ENCODE results near the gene MS4A8. TPM values are rescaled to one million over a fixed set of nuclear protein-coding genes. Genes with fewer than 3 reads are reported as not detected.
A peak's percentile ranks its signal among the peaks of the same experiment; 100 is the strongest.

The MS4A8 gene
- total and polyA plus RNA-seq, 10 of the 15 experiments (the other 5 are each of a cell fraction or from before 2014, with no cell fraction given): 0.04 TPM; not detected in 9

DNA sequence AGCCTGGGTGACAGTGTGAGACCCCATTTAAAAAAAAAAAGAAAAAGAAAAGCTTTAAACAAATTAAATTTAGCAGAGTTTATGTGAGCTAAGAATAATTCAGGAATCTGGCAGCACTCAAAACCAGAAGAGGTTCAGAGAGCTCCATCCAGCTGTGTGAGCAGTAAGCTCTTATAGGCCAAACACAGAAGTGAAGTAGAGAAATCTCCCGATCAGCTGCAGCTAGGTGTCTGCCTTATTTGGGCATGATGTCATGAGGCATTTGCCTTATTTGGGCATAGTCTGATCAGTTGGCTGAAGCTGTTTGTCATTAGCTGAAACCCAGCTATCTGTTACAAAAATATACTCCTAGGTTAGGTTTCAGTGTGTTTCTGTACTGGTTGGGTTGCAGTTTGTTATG, 65.5 kb downstream of the MS4A8 start (continued):
- TF ChIP-seq SMAD5 (IDR thresholded peaks at IDR 0.05; ENCODE audit: low read depth) (no peak), FOS (IDR thresholded peaks at IDR 0.05; ENCODE audit: borderline replicate concordance, extremely low read depth, insufficient read length) (no peak), IRF4 (IDR thresholded peaks at IDR 0.05; ENCODE audit: low read depth, low read length) (peak; percentile 35; the same call in 1 of the 2 replicates), SP1 (IDR thresholded peaks at IDR 0.05; ENCODE audit: low read depth, low read length) (no peak), NR2C2 (IDR thresholded peaks at IDR 0.05; ENCODE audit: borderline replicate concordance, control insufficient read depth, insufficient read length, low read depth) (no peak), ASH2L (IDR thresholded peaks at IDR 0.05; ENCODE audit: borderline replicate concordance, low read depth) (no peak), FOXM1 (IDR thresholded peaks at IDR 0.05; ENCODE audit: low read depth, low read length) (no peak; the same call in 1 of the 2 replicates), POLR2AphosphoS5 (IDR thresholded peaks at IDR 0.05; ENCODE audit: low read length) (peak; percentile 54), CREB1 (IDR thresholded peaks at IDR 0.05; ENCODE audit: low read depth) (peak; percentile 59), TCF7 (IDR thresholded peaks at IDR 0.05; ENCODE audit: borderline replicate concordance) (no peak), TCF12 (IDR thresholded peaks at IDR 0.05; ENCODE audit: low read depth, low read length) (peak; percentile 69; the same call in 1 of the 2 replicates), ESRRA (IDR thresholded peaks at IDR 0.05; ENCODE audit: low read length) (no peak), IKZF1 (conservative IDR thresholded peaks at IDR 0.05) (no peak), SRF (IDR thresholded peaks at IDR 0.05; ENCODE audit: low read depth in 2 of 2, low read length in 2 of 2) (peak; percentile 99 to 100), TARDBP (IDR thresholded peaks at IDR 0.05; ENCODE audit: borderline replicate concordance) (no peak), CREM (IDR thresholded peaks at IDR 0.05; ENCODE audit: low read depth) (peak; percentile 51; the same call in 1 of the 2 replicates)
- TF ChIP-seq, protein P1, sequence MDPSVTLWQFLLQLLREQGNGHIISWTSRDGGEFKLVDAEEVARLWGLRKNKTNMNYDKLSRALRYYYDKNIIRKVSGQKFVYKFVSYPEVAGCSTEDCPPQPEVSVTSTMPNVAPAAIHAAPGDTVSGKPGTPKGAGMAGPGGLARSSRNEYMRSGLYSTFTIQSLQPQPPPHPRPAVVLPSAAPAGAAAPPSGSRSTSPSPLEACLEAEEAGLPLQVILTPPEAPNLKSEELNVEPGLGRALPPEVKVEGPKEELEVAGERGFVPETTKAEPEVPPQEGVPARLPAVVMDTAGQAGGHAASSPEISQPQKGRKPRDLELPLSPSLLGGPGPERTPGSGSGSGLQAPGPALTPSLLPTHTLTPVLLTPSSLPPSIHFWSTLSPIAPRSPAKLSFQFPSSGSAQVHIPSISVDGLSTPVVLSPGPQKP (IDR thresholded peaks at IDR 0.05; ENCODE audit: low read depth, low read length): peak; percentile 67
- TF ChIP-seq, protein P2, sequence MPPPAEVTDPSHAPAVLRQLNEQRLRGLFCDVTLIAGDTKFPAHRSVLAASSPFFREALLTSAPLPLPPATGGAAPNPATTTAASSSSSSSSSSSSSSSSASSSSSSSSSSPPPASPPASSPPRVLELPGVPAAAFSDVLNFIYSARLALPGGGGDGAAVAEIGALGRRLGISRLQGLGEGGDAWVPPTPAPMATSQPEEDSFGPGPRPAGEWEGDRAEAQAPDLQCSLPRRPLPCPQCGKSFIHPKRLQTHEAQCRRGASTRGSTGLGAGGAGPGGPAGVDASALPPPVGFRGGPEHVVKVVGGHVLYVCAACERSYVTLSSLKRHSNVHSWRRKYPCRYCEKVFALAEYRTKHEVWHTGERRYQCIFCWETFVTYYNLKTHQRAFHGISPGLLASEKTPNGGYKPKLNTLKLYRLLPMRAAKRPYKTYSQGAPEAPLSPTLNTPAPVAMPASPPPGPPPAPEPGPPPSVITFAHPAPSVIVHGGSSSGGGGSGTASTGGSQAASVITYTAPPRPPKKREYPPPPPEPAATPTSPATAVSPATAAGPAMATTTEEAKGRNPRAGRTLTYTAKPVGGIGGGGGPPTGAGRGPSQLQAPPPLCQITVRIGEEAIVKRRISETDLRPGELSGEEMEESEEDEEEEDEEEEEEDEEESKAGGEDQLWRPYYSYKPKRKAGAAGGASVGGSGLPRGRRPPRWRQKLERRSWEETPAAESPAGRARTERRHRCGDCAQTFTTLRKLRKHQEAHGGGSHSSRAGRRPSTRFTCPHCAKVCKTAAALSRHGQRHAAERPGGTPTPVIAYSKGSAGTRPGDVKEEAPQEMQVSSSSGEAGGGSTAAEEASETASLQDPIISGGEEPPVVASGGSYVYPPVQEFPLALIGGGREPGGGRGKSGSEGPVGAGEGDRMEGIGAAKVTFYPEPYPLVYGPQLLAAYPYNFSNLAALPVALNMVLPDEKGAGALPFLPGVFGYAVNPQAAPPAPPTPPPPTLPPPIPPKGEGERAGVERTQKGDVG (CRISPR knock-in tag; IDR thresholded peaks at IDR 0.05): no peak
- TF ChIP-seq, protein P3, sequence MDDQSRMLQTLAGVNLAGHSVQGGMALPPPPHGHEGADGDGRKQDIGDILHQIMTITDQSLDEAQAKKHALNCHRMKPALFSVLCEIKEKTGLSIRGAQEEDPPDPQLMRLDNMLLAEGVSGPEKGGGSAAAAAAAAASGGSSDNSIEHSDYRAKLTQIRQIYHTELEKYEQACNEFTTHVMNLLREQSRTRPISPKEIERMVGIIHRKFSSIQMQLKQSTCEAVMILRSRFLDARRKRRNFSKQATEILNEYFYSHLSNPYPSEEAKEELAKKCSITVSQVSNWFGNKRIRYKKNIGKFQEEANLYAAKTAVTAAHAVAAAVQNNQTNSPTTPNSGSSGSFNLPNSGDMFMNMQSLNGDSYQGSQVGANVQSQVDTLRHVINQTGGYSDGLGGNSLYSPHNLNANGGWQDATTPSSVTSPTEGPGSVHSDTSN (IDR thresholded peaks at IDR 0.05; ENCODE audit: insufficient replicate concordance, low read depth, low read length): peak; percentile 35
- TF ChIP-seq, protein P4, sequence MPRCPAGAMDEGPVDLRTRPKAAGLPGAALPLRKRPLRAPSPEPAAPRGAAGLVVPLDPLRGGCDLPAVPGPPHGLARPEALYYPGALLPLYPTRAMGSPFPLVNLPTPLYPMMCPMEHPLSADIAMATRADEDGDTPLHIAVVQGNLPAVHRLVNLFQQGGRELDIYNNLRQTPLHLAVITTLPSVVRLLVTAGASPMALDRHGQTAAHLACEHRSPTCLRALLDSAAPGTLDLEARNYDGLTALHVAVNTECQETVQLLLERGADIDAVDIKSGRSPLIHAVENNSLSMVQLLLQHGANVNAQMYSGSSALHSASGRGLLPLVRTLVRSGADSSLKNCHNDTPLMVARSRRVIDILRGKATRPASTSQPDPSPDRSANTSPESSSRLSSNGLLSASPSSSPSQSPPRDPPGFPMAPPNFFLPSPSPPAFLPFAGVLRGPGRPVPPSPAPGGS (IDR thresholded peaks at IDR 0.05; ENCODE audit: borderline replicate concordance, insufficient read depth, low read depth, low read length, poor library complexity, severe bottlenecking): no peak
- TF ChIP-seq, protein P5, sequence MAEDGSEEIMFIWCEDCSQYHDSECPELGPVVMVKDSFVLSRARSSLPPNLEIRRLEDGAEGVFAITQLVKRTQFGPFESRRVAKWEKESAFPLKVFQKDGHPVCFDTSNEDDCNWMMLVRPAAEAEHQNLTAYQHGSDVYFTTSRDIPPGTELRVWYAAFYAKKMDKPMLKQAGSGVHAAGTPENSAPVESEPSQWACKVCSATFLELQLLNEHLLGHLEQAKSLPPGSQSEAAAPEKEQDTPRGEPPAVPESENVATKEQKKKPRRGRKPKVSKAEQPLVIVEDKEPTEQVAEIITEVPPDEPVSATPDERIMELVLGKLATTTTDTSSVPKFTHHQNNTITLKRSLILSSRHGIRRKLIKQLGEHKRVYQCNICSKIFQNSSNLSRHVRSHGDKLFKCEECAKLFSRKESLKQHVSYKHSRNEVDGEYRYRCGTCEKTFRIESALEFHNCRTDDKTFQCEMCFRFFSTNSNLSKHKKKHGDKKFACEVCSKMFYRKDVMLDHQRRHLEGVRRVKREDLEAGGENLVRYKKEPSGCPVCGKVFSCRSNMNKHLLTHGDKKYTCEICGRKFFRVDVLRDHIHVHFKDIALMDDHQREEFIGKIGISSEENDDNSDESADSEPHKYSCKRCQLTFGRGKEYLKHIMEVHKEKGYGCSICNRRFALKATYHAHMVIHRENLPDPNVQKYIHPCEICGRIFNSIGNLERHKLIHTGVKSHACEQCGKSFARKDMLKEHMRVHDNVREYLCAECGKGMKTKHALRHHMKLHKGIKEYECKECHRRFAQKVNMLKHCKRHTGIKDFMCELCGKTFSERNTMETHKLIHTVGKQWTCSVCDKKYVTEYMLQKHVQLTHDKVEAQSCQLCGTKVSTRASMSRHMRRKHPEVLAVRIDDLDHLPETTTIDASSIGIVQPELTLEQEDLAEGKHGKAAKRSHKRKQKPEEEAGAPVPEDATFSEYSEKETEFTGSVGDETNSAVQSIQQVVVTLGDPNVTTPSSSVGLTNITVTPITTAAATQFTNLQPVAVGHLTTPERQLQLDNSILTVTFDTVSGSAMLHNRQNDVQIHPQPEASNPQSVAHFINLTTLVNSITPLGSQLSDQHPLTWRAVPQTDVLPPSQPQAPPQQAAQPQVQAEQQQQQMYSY (CRISPR knock-in tag; IDR thresholded peaks at IDR 0.05): no peak

Measured in GM12878 (cell line).